ENCODE data around the gene SHLD1.
"Not testable (repeated sequence)": the region's sequence is repeated elsewhere in the genome, so short reads cannot be mapped to it uniquely, and the experiment has no call there.

SHLD1 gene

GRCh38 chr20:5749952-5750779 is at the start of gene SHLD1:
Gene SHLD1 (plus strand): TSS chr20:5750401. CDS start chr20:5772866, 22,465 bp downstream.
- DNase-seq = peak; percentile 90

- DNase-seq = not testable (repeated sequence)
Observed at GRCh38 chr20:5702339-5702738, 47.9 kb upstream of the SHLD1 start.

- DNase-seq = no peak
Observed at GRCh38 chr20:5703681-5704101, 46.5 kb upstream of the SHLD1 start.

GRCh38 chr20:5705827-5706226 is 44.4 kb upstream of the SHLD1 start:
- DNase-seq = no peak

GRCh38 chr20:5706797-5707196 is 43.4 kb upstream of the SHLD1 start:
- no peak for DNase-seq

- DNase-seq = no peak
Observed at GRCh38 chr20:5710551-5710950, 39.6 kb upstream of the SHLD1 start.

GRCh38 chr20:5714261-5715041 is 35.8 kb upstream of the SHLD1 start:
- DNase-seq = peak; percentile 16

GRCh38 chr20:5715071-5715841 is 34.9 kb upstream of the SHLD1 start:
- no peak for DNase-seq

GRCh38 chr20:5716953-5717352 is 33.2 kb upstream of the SHLD1 start:
- no peak for DNase-seq

GRCh38 chr20:5718896-5719595 is 31.2 kb upstream of the SHLD1 start:
- no peak for DNase-seq

GRCh38 chr20:5719861-5720403 is 30.3 kb upstream of the SHLD1 start:
- no peak for DNase-seq

GRCh38 chr20:5720696-5721095 is 29.5 kb upstream of the SHLD1 start:
- DNase-seq = no peak

GRCh38 chr20:5721356-5721755 is 28.8 kb upstream of the SHLD1 start:
- not testable (repeated sequence) for DNase-seq

- no peak for DNase-seq
Observed at GRCh38 chr20:5722927-5723326, 27.3 kb upstream of the SHLD1 start.

GRCh38 chr20:5725183-5725463 is 25.1 kb upstream of the SHLD1 start:
- not testable (repeated sequence) for DNase-seq

- no peak for DNase-seq
Observed at GRCh38 chr20:5727018-5727515, 23.1 kb upstream of the SHLD1 start.

- no peak for DNase-seq
Observed at GRCh38 chr20:5729348-5729747, 20.9 kb upstream of the SHLD1 start.

GRCh38 chr20:5730131-5730530 is 20.1 kb upstream of the SHLD1 start:
- no peak for DNase-seq

- no peak for DNase-seq
Observed at GRCh38 chr20:5731753-5732366, 18.3 kb upstream of the SHLD1 start.

GRCh38 chr20:5734602-5735001 is 15.6 kb upstream of the SHLD1 start:
- peak; percentile 7 for DNase-seq

GRCh38 chr20:5735845-5736510 is 14.2 kb upstream of the SHLD1 start:
- DNase-seq = no peak
